HG02798 (cell line): ENCODE data around the gene BCAS4.
"Not testable (repeated sequence)": the region's sequence is repeated elsewhere in the genome, so short reads cannot be mapped to it uniquely, and the experiment has no call there.

Experiments
- ATAC-seq: cut with Tn5 transposase; IDR thresholded peaks from one replicate; pipeline ENCODE4 v1.9.1; 2021; ENCODE audit warnings: mild to moderate bottlenecking; ENCODE audit not compliant: unreplicated experiment, poor library complexity

The BCAS4 gene

GRCh38 chr20:50794181-50794845 lies 548 bp upstream of the BCAS4 start:
- ATAC-seq = no peak

DNA sequence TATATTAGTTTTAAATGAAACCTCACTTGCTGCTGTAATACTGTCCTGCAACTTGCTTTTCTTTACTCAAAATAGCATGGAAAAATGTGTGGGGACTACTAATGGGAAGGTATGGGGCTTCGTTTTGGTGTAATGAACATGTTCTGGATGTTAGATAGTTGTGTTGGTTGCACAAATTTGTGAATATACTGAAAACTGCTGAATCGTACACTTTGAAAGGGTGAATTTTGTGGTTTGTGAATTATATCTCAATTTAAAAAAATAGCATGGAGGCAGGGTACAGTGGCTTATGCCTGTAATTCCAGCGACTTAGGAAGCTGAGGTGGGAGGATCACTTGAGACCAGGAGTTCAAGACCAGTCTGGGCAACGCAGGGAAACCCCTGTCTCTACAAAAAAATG lies 2.3 kb downstream of the BCAS4 start:
- no peak for ATAC-seq

DNA sequence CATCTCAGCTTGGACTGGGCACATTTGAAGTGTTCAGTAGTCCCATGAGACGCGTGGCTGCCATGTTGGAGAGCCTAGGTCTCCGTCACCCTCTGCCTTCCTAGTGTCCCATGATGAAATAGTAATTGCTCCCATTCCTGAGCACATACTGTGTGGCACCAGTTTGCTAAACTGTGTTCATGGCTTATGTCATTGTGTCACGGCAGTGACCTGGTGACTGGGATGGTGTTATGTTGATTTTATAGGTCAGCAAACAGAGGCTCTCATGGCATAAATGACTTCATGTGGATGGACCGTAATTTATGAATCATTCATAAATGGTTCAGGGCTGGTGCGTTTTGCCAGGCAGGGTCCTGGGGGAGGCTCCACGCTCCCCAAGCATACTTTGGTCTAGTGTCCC lies 3.8 kb downstream of the BCAS4 start:
- no peak for ATAC-seq

DNA sequence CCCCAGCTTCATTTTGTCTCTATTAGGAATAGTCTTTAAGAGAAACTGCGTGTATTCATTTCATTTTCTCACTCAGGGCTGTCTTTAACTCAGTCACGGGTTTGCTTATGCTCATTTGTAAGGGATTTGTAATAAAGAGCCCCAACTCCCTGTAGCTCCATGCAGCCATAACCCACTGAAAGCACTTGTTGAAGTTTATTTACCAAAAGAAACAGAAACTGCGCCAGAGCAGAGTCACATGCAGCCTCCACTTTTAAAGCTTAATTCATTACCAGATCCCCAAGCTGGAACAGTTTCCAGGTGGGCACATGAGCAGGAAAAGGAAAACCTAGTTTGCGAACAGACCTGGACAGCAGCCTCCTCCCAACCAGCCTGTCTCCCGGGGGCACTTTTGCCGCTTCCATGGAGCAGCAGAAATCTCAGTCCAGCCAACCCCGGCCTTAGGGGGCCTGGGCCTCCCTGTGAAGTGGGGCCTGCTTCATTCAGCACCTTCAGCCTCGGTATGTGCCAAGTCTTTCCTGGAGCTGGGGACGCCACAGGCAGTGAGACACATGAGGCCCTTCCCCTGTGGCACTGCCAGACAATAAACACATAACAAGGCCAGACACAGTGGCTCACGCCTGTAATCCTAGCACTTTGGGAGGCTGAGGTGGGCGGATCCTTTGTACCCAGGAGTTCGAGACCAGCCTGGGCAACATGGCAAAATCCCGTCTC lies 4.5 kb downstream of the BCAS4 start:
- no peak for ATAC-seq

GRCh38 chr20:50799890-50800550 lies 5.2 kb downstream of the BCAS4 start:
- peak; percentile 36 for ATAC-seq

- ATAC-seq = not testable (repeated sequence)
Measured at GRCh38 chr20:50800986-50801746, 6.3 kb downstream of the BCAS4 start.

DNA sequence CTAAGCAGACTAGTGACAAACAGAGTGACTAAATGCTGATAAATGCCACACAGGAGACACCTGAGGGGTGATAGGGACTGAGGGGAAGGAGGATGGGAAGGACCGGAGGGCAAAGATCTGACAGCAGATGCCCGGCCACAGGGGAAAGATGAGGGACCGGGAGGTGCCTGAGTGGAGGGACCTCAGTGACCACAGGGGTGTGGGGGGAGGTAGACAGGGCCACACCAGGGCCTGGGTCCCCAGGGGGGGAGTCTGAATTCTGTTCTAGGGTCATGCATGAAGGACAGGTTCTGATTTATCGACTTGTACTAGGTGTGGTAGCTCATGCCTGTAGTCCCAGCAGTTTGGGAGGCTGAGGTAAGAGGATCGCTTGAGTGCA lies 6.9 kb downstream of the BCAS4 start:
- no peak for ATAC-seq

DNA sequence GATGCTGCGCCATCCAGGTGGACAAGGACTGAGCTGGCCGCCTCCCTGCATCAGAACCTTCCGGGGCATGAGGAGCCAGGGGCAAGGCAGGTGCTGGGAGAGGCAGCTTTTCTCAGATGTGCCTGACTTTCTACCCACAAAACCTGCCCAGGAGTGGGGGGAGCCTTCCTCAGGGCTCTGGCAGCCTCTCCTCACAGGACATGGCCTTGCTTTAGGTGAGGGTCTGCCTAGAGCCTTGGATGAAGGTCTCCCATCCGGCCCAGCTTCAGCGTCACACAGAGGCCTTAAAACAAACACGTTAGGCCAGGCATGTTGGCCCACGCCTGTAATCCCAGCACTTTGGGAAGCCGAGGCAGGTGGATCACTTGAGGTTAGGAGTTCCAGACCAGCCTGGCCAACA lies 7.4 kb downstream of the BCAS4 start:
- no peak for ATAC-seq

- no peak for ATAC-seq
Measured at GRCh38 chr20:50804437-50805348, 9.8 kb downstream of the BCAS4 start.

DNA sequence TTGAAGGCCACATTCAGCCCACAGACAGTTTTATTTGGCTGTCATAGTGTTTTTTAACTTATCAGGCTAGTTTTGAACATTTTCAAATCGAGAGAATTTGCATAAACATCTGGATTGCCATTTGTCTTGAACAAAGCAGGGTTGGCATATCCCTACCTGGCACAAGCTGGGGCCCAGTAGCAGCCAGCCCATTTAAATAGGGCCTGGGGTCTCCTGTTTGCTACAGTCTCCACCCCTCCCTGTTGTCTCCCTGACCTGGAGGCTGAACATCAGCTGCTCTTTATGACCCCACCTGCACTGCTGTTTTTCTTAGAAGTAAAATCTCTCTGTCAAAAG lies 10.5 kb downstream of the BCAS4 start:
- ATAC-seq = no peak

GRCh38 chr20:50806126-50806768 lies 11.4 kb downstream of the BCAS4 start:
- ATAC-seq = no peak

- no peak for ATAC-seq
Measured at GRCh38 chr20:50810063-50810462, 15.2 kb downstream of the BCAS4 start.

- peak; percentile 35 for ATAC-seq
Measured at GRCh38 chr20:50810842-50811241, 16.0 kb downstream of the BCAS4 start.

DNA sequence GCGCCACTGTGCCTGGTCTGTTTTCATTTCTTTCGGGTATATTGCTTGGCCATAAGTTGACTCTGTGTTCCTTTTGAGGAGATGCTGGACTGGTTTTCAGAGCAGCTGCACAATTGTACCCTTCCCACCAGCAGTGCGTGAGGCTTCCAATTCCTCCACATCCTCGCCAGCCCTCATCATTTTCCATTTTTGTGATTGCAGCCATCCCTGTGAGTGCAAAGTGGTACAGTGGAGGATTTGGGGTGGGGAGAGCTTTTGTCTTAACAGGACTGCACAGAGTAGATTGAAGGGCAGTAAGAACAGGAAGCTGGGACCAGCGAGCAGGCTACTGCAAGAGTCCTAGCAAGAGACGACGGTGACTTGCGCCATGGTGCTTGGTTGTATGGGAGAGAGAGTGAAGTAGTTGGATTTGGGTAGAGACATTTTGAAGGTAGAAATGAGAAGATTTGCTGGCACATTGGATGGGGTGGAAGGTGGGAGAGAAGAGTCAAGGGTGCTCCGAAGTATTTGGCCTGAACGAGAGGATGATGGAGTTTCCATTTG lies 18.3 kb downstream of the BCAS4 start:
- no peak for ATAC-seq

- ATAC-seq = no peak
Measured at GRCh38 chr20:50813801-50814200, 18.9 kb downstream of the BCAS4 start.

GRCh38 chr20:50814438-50815161 lies 19.7 kb downstream of the BCAS4 start:
- no peak for ATAC-seq

GRCh38 chr20:50815162-50815989 lies 20.5 kb downstream of the BCAS4 start:
- peak; percentile 55 for ATAC-seq

DNA sequence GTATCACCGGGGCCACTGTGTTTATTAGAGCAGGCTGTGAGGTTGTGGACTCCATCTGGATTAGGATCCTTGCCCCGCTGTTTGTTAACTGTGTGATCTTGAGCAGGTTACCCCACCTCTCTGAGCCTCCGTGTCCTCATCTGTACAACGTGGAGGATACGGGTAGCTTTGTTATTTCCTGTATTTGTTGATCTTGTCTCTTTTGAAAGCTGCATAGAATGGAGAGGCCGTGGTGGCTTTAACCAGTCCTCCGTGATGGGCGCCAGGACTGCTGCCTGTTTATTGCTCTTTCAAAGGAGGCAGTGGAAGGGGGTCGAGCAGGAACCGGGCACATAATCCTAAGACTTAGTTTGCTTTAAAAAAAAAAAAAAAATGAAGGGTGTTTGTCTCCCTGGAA lies 22.9 kb downstream of the BCAS4 start:
- no peak for ATAC-seq
